Left ventricle myocardium inferior (tissue), 1 donor: Measurements from ENCODE around the gene CDH4. TPM values are rescaled to one million over a fixed set of nuclear protein-coding genes. Genes with fewer than 3 reads are reported as not detected.

Source experiments
- DNase-seq: peaks from one replicate; pipeline ENCODE4 v3.0.0-alpha.2; 2020
- H3K27ac ChIP-seq: fragments of 200-600 bp; replicated peaks from 2 replicates; pipeline ENCODE4 v1.8.0; 2021
- H3K27me3 ChIP-seq: fragments of 200-600 bp; 2 replicates; pipeline ENCODE4 v1.8.0; 2021; ENCODE audit warnings: low read depth
- H3K36me3 ChIP-seq: fragments of 200-600 bp; 2 replicates; pipeline ENCODE4 v1.8.0; 2021
- H3K4me1 ChIP-seq: fragments of 200-600 bp; 2 replicates; pipeline ENCODE4 v1.8.0; 2021
- H3K4me3 ChIP-seq: fragments of 200-600 bp; 2 replicates; pipeline ENCODE4 v1.8.0; 2021; ENCODE audit warnings: mild to moderate bottlenecking, moderate library complexity
- H3K9me3 ChIP-seq: fragments of 200-600 bp; replicated peaks from 2 replicates; pipeline ENCODE4 v1.8.0; 2021
- intact Hi-C: fragments of 100-400 bp; cut with micrococcal nuclease; formaldehyde crosslinking; loops from one replicate; pipeline ENCODE4 v1.11.0; 2022
- total RNA-seq: library from RNA; stranded (reverse); fragmentation: NEBNext Ultra II Directional; extraction: Animal tissue kit (Norgen Biotek cat#: 25700); gene quantifications from one replicate; pipeline ENCODE4 v1.2.1, GENCODE V29; 2021
- TF ChIP-seq, protein P1 (sequence below): fragments of 200-600 bp; IDR thresholded peaks from 2 replicates; pipeline ENCODE4 v1.8.0; 2021; ENCODE audit warnings: antibody characterized with exemption, mild to moderate bottlenecking, borderline replicate concordance
- donor health status: DM: no; HTN: yes; CAD: no; lungs with severe emphysema.

Gene CDH4
- total RNA-seq, 1 donor from 2014 or later = 0.05 TPM

- Histone ChIP-seq H3K4me1 (no peaks in the 10 kb centered on the region), H3K36me3 (no peaks in the 10 kb centered on the region), H3K4me3 (no peak overlapping the region), H3K9me3 (peaks cover 23% of the 10 kb centered on the region), H3K27me3 (peaks cover 38% of the 10 kb centered on the region), H3K27ac (no peak overlapping the region)
- intact Hi-C loops = no loop called here
- no peak for DNase-seq
- TF ChIP-seq, protein P1, sequence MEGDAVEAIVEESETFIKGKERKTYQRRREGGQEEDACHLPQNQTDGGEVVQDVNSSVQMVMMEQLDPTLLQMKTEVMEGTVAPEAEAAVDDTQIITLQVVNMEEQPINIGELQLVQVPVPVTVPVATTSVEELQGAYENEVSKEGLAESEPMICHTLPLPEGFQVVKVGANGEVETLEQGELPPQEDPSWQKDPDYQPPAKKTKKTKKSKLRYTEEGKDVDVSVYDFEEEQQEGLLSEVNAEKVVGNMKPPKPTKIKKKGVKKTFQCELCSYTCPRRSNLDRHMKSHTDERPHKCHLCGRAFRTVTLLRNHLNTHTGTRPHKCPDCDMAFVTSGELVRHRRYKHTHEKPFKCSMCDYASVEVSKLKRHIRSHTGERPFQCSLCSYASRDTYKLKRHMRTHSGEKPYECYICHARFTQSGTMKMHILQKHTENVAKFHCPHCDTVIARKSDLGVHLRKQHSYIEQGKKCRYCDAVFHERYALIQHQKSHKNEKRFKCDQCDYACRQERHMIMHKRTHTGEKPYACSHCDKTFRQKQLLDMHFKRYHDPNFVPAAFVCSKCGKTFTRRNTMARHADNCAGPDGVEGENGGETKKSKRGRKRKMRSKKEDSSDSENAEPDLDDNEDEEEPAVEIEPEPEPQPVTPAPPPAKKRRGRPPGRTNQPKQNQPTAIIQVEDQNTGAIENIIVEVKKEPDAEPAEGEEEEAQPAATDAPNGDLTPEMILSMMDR = no peak
Observed at GRCh38 chr20:61548069-61548468, 296.0 kb downstream of the CDH4 start.

DNA sequence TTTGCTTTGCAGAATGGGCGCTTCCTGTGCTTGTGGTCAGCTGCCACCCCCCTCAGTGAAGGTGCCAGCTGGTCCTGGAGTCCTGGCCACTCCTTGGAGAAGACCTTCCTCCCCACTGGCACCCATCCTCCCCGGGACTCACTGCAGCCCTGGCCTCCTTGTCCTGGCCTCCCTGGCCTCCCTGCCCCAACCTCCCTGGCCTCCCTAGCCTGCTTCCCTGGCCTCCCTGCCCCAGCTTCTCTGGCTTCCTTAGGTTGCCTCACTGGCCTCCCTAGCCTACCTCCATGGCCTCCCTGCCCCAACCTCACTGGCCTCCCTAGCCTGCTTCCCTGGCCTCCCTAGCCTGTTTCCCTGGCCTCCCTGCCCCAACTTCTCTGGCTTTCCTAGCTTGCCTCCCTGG lies 297.8 kb downstream of the CDH4 start:
- H3K9me3 ChIP-seq = peaks cover 24% of the 10 kb centered on the region
- H3K36me3 ChIP-seq = no peaks in the 10 kb centered on the region
- no peak for DNase-seq
- peaks cover 43% of the 10 kb centered on the region for H3K27me3 ChIP-seq
- no peak overlapping the region for H3K27ac ChIP-seq
- intact Hi-C loops = no loop called here
- H3K4me1 ChIP-seq = no peaks in the 10 kb centered on the region
- no peak overlapping the region for H3K4me3 ChIP-seq
- TF ChIP-seq, protein P1 = no peak

GRCh38 chr20:61551401-61551800 lies 299.3 kb downstream of the CDH4 start:
- no peak overlapping the region for H3K27ac ChIP-seq
- intact Hi-C loops = no loop called here
- peaks cover 24% of the 10 kb centered on the region for H3K9me3 ChIP-seq
- H3K27me3 ChIP-seq = peaks cover 52% of the 10 kb centered on the region
- H3K4me1 ChIP-seq = no peaks in the 10 kb centered on the region
- DNase-seq = no peak
- no peaks in the 10 kb centered on the region for H3K36me3 ChIP-seq
- TF ChIP-seq, protein P1 = no peak
- H3K4me3 ChIP-seq = no peak overlapping the region

DNA sequence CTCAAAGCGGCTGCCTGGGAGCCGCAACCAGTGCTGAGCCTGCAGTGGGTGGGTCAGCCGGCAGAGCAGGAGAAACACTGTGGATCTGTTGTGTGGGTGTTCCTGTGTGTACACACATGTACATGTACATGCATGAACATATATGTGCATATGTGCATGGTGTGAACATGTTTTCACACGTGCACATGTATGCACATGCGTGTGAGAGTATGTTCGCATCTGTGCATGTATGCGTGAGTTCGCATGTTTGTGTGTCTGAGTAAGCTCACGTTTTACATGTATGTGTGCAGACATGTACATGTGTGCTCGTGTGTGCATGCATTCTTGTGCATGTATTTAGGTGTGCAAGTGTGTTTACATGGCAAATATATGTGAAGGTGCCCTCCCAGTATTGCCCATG lies 302.6 kb downstream of the CDH4 start:
- H3K4me3 ChIP-seq = no peak overlapping the region
- peaks cover 49% of the 10 kb centered on the region for H3K27me3 ChIP-seq
- peaks cover 24% of the 10 kb centered on the region for H3K9me3 ChIP-seq
- TF ChIP-seq, protein P1 = no peak
- H3K4me1 ChIP-seq = no peaks in the 10 kb centered on the region
- no peak overlapping the region for H3K27ac ChIP-seq
- intact Hi-C loops = no loop called here
- H3K36me3 ChIP-seq = no peaks in the 10 kb centered on the region
- no peak for DNase-seq

DNA sequence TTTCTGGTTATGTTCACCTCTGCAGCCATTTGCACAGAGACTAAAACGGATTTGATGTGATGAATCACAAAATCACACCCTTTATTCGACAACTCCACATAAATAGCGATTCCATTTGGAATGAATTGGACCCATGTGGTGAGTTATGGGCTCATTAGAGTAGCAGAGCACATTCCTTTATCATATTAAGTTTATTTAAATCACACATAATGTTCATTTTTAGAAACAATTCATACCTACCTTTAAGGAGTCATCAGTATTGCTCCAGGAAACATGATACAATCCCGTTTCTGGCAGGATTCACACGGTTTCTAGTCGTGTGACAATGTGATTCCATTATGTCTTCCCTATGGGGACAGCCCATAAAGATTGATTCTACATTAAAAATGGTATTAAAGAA lies 303.5 kb downstream of the CDH4 start:
- Histone ChIP-seq H3K4me1 (no peaks in the 10 kb centered on the region), H3K36me3 (no peaks in the 10 kb centered on the region), H3K27ac (no peak overlapping the region), H3K27me3 (peaks cover 50% of the 10 kb centered on the region), H3K9me3 (peaks cover 24% of the 10 kb centered on the region), H3K4me3 (no peak overlapping the region)
- TF ChIP-seq, protein P1 = no peak
- DNase-seq = no peak
- intact Hi-C loops = no loop called here

GRCh38 chr20:61556111-61556510 lies 304.1 kb downstream of the CDH4 start:
- Histone ChIP-seq H3K36me3 (no peaks in the 10 kb centered on the region), H3K27ac (no peak overlapping the region), H3K27me3 (peaks cover 51% of the 10 kb centered on the region), H3K9me3 (peaks cover 20% of the 10 kb centered on the region), H3K4me1 (no peaks in the 10 kb centered on the region), H3K4me3 (no peak overlapping the region)
- intact Hi-C loops = no loop called here
- DNase-seq = no peak
- TF ChIP-seq, protein P1 = no peak
